Spleen (tissue), 11 donors: Measurements from ENCODE around the gene BAZ1A. TPM values are rescaled to one million over a fixed set of nuclear protein-coding genes. Genes with fewer than 3 reads are reported as not detected.
A peak's percentile ranks its signal among the peaks of the same experiment; 100 is the strongest.

Experiments used
- DNase-seq: peaks from one replicate; pipeline ENCODE4 v3.0.0-alpha.2; 2020
- H3K27ac ChIP-seq, 8 donors: fragments of 200-600 bp; sonication (generic) in 7 of 8; 1 replicate in 4 of 8; 2 replicates in 4 of 8; pipeline versions ENCODE4 v1.5.0 to v1.8.0; 2016 to 2021; ENCODE audit warnings: inconsistent platforms in 4 of 8, mild to moderate bottlenecking in 4 of 8, moderate library complexity in 1 of 8
- H3K27me3 ChIP-seq, 7 donors: fragments of 200-600 bp; sonication (generic) in 6 of 7; replicated peaks in 1 of 7; 1 replicate in 4 of 7; 2 replicates in 3 of 7; pipeline versions ENCODE4 v1.5.0 to v1.8.0; 2016 to 2021; ENCODE audit warnings: inconsistent platforms in 3 of 7, mild to moderate bottlenecking in 1 of 7
- H3K36me3 ChIP-seq, 6 donors: fragments of 200-600 bp; sonication (generic) in 5 of 6; 1 replicate in 4 of 6; 2 replicates in 2 of 6; pipeline versions ENCODE4 v1.5.0 to v1.8.0; 2016 to 2021; ENCODE audit warnings: inconsistent platforms in 2 of 6
- H3K4me1 ChIP-seq, 6 donors: fragments of 200-600 bp; sonication (generic) in 5 of 6; 1 replicate in 3 of 6; 2 replicates in 3 of 6; pipeline versions ENCODE4 v1.5.0 to v1.8.0; 2016 to 2021; ENCODE audit warnings: inconsistent platforms in 3 of 6
- H3K4me3 ChIP-seq, 8 donors: fragments of 200-600 bp; sonication (generic) in 7 of 8; 1 replicate in 4 of 8; 2 replicates in 4 of 8; pipeline versions ENCODE4 v1.5.0 to v1.8.0; 2016 to 2021; ENCODE audit warnings: inconsistent platforms in 4 of 8, mild to moderate bottlenecking in 4 of 8, moderate library complexity in 2 of 8
- H3K9me3 ChIP-seq, 8 donors: fragments of 200-600 bp; sonication (generic) in 7 of 8; 1 replicate in 4 of 8; 2 replicates in 4 of 8; pipeline versions ENCODE4 v1.5.0 to v1.8.0; 2016 to 2021; ENCODE audit warnings: inconsistent platforms in 4 of 8
- POLR2A ChIP-seq, 3 donors: fragments of 450-650 bp; IDR thresholded peaks; one replicate each; pipeline ENCODE4 v1.5.1; 2017; ENCODE audit warnings: antibody characterized with exemption in 3 of 3, mild to moderate bottlenecking in 1 of 3
- POLR2AphosphoS5 ChIP-seq, 3 donors: sonication (generic); formaldehyde crosslinking; IDR thresholded peaks; one replicate each; pipeline ENCODE4 v1.5.1; 2017; ENCODE audit warnings: antibody characterized with exemption in 3 of 3
- WGBS, 5 donors: extraction: QIAGEN DNeasy Blood & Tissue Kit in 3 of 5; methylation state at CpG; one replicate each; pipeline versions ENCODE4 v1.1.5 to v1.1.7; 2013 to 2018; 5-methylcytosine and 5-hydroxymethylcytosine counted together
- intact Hi-C: fragments of 100-400 bp; cut with DNase I; formaldehyde crosslinking; loops from one replicate; pipeline ENCODE4 v1.15.0; 2023; ENCODE audit warnings: low total_unique reads
- polyA plus RNA-seq, 3 donors: library from polyadenylated mRNA; stranded (reverse); fragments of 200-250 nt; gene quantifications; one replicate each; pipeline ENCODE4 v1.2.1, GENCODE V29; 2013
- total RNA-seq, 7 donors: library from RNA; depleted of rRNA in 3 of 7; stranded (reverse); fragments of >200 nt in 3 of 7; fragmentation: NEBNext Ultra II Directional in 4 of 7; extraction: Animal tissue kit (Norgen Biotek cat#: 25700) in 4 of 7; gene quantifications; one replicate each; pipeline versions ENCODE4 v1.1.0 to v1.2.1, GENCODE V29; 2016 to 2021
- TF ChIP-seq, protein P1 (sequence below), 11 experiments: fragments of 200-600 bp in 7 of 11; fragments of 450-650 bp in 4 of 11; sonication (generic) in 4 of 11; IDR thresholded peaks in 8 of 11; conservative IDR thresholded peaks in 3 of 11; 1 replicate in 7 of 11; 2 replicates in 4 of 11; pipeline versions ENCODE4 v1.4.0 to v1.8.0; 2016 to 2021; ENCODE audit warnings: antibody characterized with exemption in 11 of 11, inconsistent platforms in 4 of 11, mild to moderate bottlenecking in 1 of 11
- donor health status: healthy with polysubstance abuse.
- donor health status: DM: no; HTN: no; CAD: no; lungs with moderate emphysema.
- donor health status: DM: no; HTN: no; CAD: no.
- donor health status: Bipolar disorder and iron deficiency.
- donor health status: healthy.
- donor health status: DM: no; HTN: no; CAD: no.
- donor health status: DM: yes; HTN: yes; CAD: no.

Gene BAZ1A
- total and polyA plus RNA-seq, 10 donors: 22.3 to 126 (median 64.5) TPM

DNA sequence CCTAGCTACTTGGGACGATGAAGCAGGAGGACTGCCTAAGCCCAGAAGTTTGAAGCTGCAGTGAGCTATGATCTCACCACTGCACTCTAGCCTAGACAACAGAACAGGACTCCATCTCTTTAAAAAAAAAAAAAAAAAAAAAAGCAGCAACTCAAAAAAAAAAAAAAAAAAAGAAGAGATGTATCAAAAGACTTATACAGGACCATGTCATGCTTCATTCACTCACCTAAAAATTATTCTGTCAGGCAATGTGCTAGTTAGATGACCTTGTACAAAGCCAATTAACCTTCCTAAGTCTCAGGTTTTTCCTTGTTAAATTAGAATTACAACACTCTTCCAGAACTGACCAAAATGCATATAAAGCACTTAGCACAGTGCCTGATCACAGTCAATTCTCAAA is 50.9 kb downstream of the BAZ1A start:
- H3K36me3 ChIP-seq: peaks cover 0 to 95% (median 25%) of the 10 kb centered on the region in 6 donors
- TF ChIP-seq, protein P1, sequence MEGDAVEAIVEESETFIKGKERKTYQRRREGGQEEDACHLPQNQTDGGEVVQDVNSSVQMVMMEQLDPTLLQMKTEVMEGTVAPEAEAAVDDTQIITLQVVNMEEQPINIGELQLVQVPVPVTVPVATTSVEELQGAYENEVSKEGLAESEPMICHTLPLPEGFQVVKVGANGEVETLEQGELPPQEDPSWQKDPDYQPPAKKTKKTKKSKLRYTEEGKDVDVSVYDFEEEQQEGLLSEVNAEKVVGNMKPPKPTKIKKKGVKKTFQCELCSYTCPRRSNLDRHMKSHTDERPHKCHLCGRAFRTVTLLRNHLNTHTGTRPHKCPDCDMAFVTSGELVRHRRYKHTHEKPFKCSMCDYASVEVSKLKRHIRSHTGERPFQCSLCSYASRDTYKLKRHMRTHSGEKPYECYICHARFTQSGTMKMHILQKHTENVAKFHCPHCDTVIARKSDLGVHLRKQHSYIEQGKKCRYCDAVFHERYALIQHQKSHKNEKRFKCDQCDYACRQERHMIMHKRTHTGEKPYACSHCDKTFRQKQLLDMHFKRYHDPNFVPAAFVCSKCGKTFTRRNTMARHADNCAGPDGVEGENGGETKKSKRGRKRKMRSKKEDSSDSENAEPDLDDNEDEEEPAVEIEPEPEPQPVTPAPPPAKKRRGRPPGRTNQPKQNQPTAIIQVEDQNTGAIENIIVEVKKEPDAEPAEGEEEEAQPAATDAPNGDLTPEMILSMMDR (IDR thresholded peaks at IDR 0.05 in 8 of 11, conservative IDR thresholded peaks at IDR 0.05 in 3 of 11): no peak
- TF ChIP-seq POLR2A (IDR thresholded peaks at IDR 0.05): no peak
- no peak for TF ChIP-seq POLR2AphosphoS5 (IDR thresholded peaks at IDR 0.05)
- DNase-seq: no peak
- 85 to 100% (median 92%) methylated on average over 1 of the region's 1 CpG for WGBS, 5 donors
- no peak overlapping the region for H3K27ac ChIP-seq
- H3K9me3 ChIP-seq: no peaks in the 10 kb centered on the region
- no peak overlapping the region for H3K4me3 ChIP-seq
- no peaks in the 10 kb centered on the region for H3K27me3 ChIP-seq
- intact Hi-C loops: no loop called here
- H3K4me1 ChIP-seq: peaks cover 0 to 2% (median 0%) of the 10 kb centered on the region in 6 donors

DNA sequence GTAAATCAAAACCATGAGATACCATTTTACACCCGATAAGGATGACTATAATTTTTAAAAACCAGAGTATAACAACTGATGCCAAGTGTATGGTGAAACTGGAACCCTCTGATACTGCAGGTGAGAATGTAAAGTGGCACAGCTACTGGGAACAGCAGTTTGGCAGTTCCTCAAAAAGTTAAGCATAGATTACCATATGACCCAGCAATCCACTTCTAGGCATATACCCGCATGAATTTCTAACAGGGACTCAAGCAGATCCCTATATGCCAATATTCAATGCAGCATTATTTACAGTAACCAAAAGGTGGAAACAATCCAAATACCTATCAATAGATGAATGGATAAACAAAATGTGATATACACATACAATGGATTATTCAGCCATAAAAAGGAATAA is 57.4 kb downstream of the BAZ1A start:
- Histone ChIP-seq H3K9me3 (no peaks in the 10 kb centered on the region), H3K27ac (peak overlapping the region in 4 of 8 donors; percentile 14 to 71 (median 30)), H3K4me3 (no peak overlapping the region), H3K4me1 (peaks cover 0 to 21% (median 4%) of the 10 kb centered on the region in 6 donors), H3K27me3 (no peaks in the 10 kb centered on the region), H3K36me3 (peaks cover 0 to 69% (median 20%) of the 10 kb centered on the region in 6 donors)
- no peak for DNase-seq
- 83 to 94% (median 91%) methylated on average over 2 of the region's 2 CpGs for WGBS, 5 donors
- intact Hi-C loops: no loop called here
- TF ChIP-seq, protein P1 (IDR thresholded peaks at IDR 0.05 in 8 of 11, conservative IDR thresholded peaks at IDR 0.05 in 3 of 11): no peak
- TF ChIP-seq POLR2A (IDR thresholded peaks at IDR 0.05): no peak
- TF ChIP-seq POLR2AphosphoS5 (IDR thresholded peaks at IDR 0.05): no peak

DNA sequence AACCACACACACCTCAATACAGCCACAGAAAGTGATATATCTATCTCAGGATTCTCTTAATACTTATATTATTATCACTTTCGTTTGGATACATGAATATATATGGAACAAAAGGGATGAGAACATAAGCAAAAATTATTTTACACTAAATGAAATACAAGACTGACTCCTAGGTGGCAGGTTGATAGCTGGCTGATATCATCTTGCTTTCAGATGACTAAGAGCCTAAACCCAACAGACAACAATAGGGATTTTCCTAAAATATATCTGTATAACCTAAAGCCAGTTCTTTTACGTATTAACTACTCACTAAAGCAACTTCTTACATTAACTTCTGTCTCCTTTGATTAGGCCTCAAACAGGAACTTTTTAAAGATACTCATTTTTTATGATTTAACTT is 65.1 kb downstream of the BAZ1A start:
- H3K36me3 ChIP-seq: peaks cover 0 to 82% (median 35%) of the 10 kb centered on the region in 6 donors
- TF ChIP-seq POLR2A (IDR thresholded peaks at IDR 0.05): no peak
- TF ChIP-seq POLR2AphosphoS5 (IDR thresholded peaks at IDR 0.05): no peak
- TF ChIP-seq, protein P1 (IDR thresholded peaks at IDR 0.05 in 8 of 11, conservative IDR thresholded peaks at IDR 0.05 in 3 of 11): no peak
- no peak for DNase-seq
- peaks cover 0 to 7% (median 0%) of the 10 kb centered on the region in 6 donors for H3K4me1 ChIP-seq
- WGBS, 5 donors: 33 to 60% (median 50%) methylated on average over 2 of the region's 2 CpGs
- intact Hi-C loops: no loop called here
- no peak overlapping the region for H3K4me3 ChIP-seq
- H3K27ac ChIP-seq: no peak overlapping the region
- H3K9me3 ChIP-seq: peaks cover 0 to 14% (median 7%) of the 10 kb centered on the region in 8 donors
- H3K27me3 ChIP-seq: no peaks in the 10 kb centered on the region

DNA sequence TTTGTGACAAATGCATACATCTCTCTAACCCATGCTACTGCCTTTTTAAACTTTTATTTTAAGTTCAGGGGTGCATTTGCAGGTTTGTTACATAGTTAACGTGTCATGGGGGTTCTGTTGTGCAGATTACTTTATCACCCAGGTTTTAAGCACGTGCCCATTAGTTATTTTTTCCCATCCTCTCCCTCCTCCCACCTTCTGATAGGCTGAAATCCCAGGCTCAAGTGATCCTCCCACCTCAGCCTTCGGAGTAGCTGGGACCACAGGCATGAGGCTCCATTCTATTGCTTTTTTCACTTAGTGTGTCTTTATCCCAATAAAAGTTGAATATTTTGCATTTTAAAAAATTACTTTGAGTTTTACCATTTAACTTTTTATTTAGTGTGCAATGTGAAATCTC is 68.9 kb downstream of the BAZ1A start:
- H3K27me3 ChIP-seq: no peaks in the 10 kb centered on the region
- no peak overlapping the region for H3K4me3 ChIP-seq
- 83 to 97% (median 97%) methylated on average over 3 of the region's 3 CpGs for WGBS, 5 donors
- intact Hi-C loops: no loop called here
- no peak overlapping the region for H3K27ac ChIP-seq
- H3K4me1 ChIP-seq: no peaks in the 10 kb centered on the region
- no peak for DNase-seq
- H3K36me3 ChIP-seq: peaks cover 0 to 97% (median 62%) of the 10 kb centered on the region in 6 donors
- TF ChIP-seq POLR2A (IDR thresholded peaks at IDR 0.05) (no peak), POLR2AphosphoS5 (IDR thresholded peaks at IDR 0.05) (no peak)
- TF ChIP-seq, protein P1 (IDR thresholded peaks at IDR 0.05 in 8 of 11, conservative IDR thresholded peaks at IDR 0.05 in 3 of 11): no peak
- H3K9me3 ChIP-seq: peaks cover 0 to 18% (median 9%) of the 10 kb centered on the region in 8 donors
